OCI-LY3 (cell line): Measurements from ENCODE around the gene C16orf74.

Experiments
- CTCF ChIP-seq: fragments of 200-600, 300-600 bp; sonication (generic); IDR thresholded peaks from 2 replicates; pipeline ENCODE4 v1.5.1; 2014; ENCODE audit warnings: antibody characterized with exemption, low read length, low read depth
- EZH2phosphoT487 ChIP-seq: fragments of 200-600 bp; shearing (Covaris generic); IDR thresholded peaks from 2 replicates; pipeline ENCODE4 v1.6.1; 2018; ENCODE audit warnings: antibody characterized with exemption, mixed run types, low read depth

- TF ChIP-seq CTCF (no peak), EZH2phosphoT487 (no peak)
These were observed 83.6 kb downstream of the C16orf74 start for GRCh38 chr16:85667261-85667660.
